ENCODE data around the gene CFAP100.

CFAP100 gene

GRCh38 chr3:126424751-126425150 lies 30.0 kb downstream of the CFAP100 start:
- TF ChIP-seq ZFX (IDR thresholded peaks at IDR 0.05; ENCODE audit: borderline replicate concordance): no peak
- no peak for TF ChIP-seq CTCF (IDR thresholded peaks at IDR 0.05)

GRCh38 chr3:126431103-126431534 lies 36.4 kb downstream of the CFAP100 start:
- no peak overlapping the region for H3K27ac ChIP-seq
- TF ChIP-seq ZFX (IDR thresholded peaks at IDR 0.05; ENCODE audit: borderline replicate concordance): no peak
- no peak for TF ChIP-seq CTCF (IDR thresholded peaks at IDR 0.05)

More at GRCh38 chr3:126424751-126425150, 30.0 kb downstream of the CFAP100 start:
- no peak overlapping the region for H3K27ac ChIP-seq

- TF ChIP-seq CTCF (IDR thresholded peaks at IDR 0.05): no peak
- TF ChIP-seq ZFX (IDR thresholded peaks at IDR 0.05; ENCODE audit: borderline replicate concordance): no peak
Measured at GRCh38 chr3:126432361-126433104, 37.8 kb downstream of the CFAP100 start.

GRCh38 chr3:126433105-126433430 lies 38.4 kb downstream of the CFAP100 start:
- TF ChIP-seq CTCF (IDR thresholded peaks at IDR 0.05): no peak
- TF ChIP-seq ZFX (IDR thresholded peaks at IDR 0.05; ENCODE audit: borderline replicate concordance): no peak
- no peak overlapping the region for H3K27ac ChIP-seq

More at GRCh38 chr3:126432361-126433104, 37.8 kb downstream of the CFAP100 start:
- H3K27ac ChIP-seq: no peak overlapping the region

GRCh38 chr3:126433496-126434263 lies 39.0 kb downstream of the CFAP100 start:
- H3K27ac ChIP-seq: no peak overlapping the region
- TF ChIP-seq CTCF (IDR thresholded peaks at IDR 0.05) (no peak), ZFX (IDR thresholded peaks at IDR 0.05; ENCODE audit: borderline replicate concordance) (no peak)

GRCh38 chr3:126434264-126434590 lies 39.5 kb downstream of the CFAP100 start:
- TF ChIP-seq CTCF (IDR thresholded peaks at IDR 0.05) (no peak), ZFX (IDR thresholded peaks at IDR 0.05; ENCODE audit: borderline replicate concordance) (no peak)
- no peak overlapping the region for H3K27ac ChIP-seq

GRCh38 chr3:126434931-126435411 lies 40.3 kb downstream of the CFAP100 start:
- no peak for TF ChIP-seq CTCF (IDR thresholded peaks at IDR 0.05)
- no peak for TF ChIP-seq ZFX (IDR thresholded peaks at IDR 0.05; ENCODE audit: borderline replicate concordance)
- H3K27ac ChIP-seq: no peak overlapping the region
